HUES64 (cell line): ENCODE measurements around the gene CYSRT1.

ENCODE experiments used
- H3K27ac ChIP-seq: 2 replicates; pipeline ENCODE4 v1.7.0; 2013; ENCODE audit warnings: low read depth, low read length, inconsistent platforms
- H3K27me3 ChIP-seq: 2 replicates; pipeline ENCODE4 v1.6.1; 2013; ENCODE audit warnings: mild to moderate bottlenecking, low read length; ENCODE audit not compliant: insufficient read depth
- H3K36me3 ChIP-seq: 2 replicates; pipeline ENCODE4 v1.6.1; 2013; ENCODE audit warnings: mild to moderate bottlenecking, low read length; ENCODE audit not compliant: insufficient read depth
- H3K4me1 ChIP-seq: 2 replicates; pipeline ENCODE4 v1.6.1; 2013; ENCODE audit warnings: mild to moderate bottlenecking, low read length, moderate library complexity; ENCODE audit not compliant: insufficient read depth
- H3K4me3 ChIP-seq: 2 replicates; pipeline ENCODE4 v1.5.1; 2013; ENCODE audit warnings: mild to moderate bottlenecking, low read length, moderate library complexity
- H3K9ac ChIP-seq: 2 replicates; pipeline ENCODE4 v1.6.1; 2013; ENCODE audit warnings: mild to moderate bottlenecking, low read depth, low read length
- H3K9me3 ChIP-seq: 2 replicates; pipeline ENCODE4 v1.6.1; 2013; ENCODE audit warnings: low read depth, low read length; ENCODE audit not compliant: insufficient read depth
- WGBS: fragments of 150-250, 120-280 bp; methylation state at CpG from one replicate; pipeline ENCODE4 v1.1.7; 2013; ENCODE audit warnings: missing lambda C conversion rate; 5-methylcytosine and 5-hydroxymethylcytosine counted together

CYSRT1 gene

GRCh38 chr9:137264067-137264466 lies 39.1 kb downstream of the CYSRT1 start:
- Histone ChIP-seq H3K36me3 (peaks cover 50% of the 10 kb centered on the region), H3K9ac (no peak overlapping the region), H3K27me3 (no peaks in the 10 kb centered on the region), H3K4me1 (no peaks in the 10 kb centered on the region), H3K27ac (no peak overlapping the region), H3K4me3 (no peak overlapping the region), H3K9me3 (no peaks in the 10 kb centered on the region)
- WGBS, result 96% methylated on average over 22 of the region's 22 CpGs

GRCh38 chr9:137265496-137266161 lies 40.7 kb downstream of the CYSRT1 start:
- Histone ChIP-seq H3K9me3 (no peaks in the 10 kb centered on the region), H3K27ac (no peak overlapping the region), H3K4me1 (no peaks in the 10 kb centered on the region), H3K9ac (no peak overlapping the region), H3K4me3 (no peak overlapping the region), H3K36me3 (peaks cover 56% of the 10 kb centered on the region), H3K27me3 (no peaks in the 10 kb centered on the region)
- 94% methylated on average over 29 of the region's 29 CpGs for WGBS

GRCh38 chr9:137266162-137266527 lies 41.2 kb downstream of the CYSRT1 start:
- H3K9me3 ChIP-seq, result no peaks in the 10 kb centered on the region
- no peaks in the 10 kb centered on the region for H3K4me1 ChIP-seq
- no peaks in the 10 kb centered on the region for H3K27me3 ChIP-seq
- peaks cover 60% of the 10 kb centered on the region for H3K36me3 ChIP-seq
- no peak overlapping the region for H3K27ac ChIP-seq
- H3K9ac ChIP-seq, result no peak overlapping the region
- WGBS, result 95% methylated on average over 15 of the region's 15 CpGs
- H3K4me3 ChIP-seq, result no peak overlapping the region

- no peaks in the 10 kb centered on the region for H3K4me1 ChIP-seq
- no peaks in the 10 kb centered on the region for H3K9me3 ChIP-seq
- 91% methylated on average over 34 of the region's 34 CpGs for WGBS
- H3K27ac ChIP-seq, result no peak overlapping the region
- H3K4me3 ChIP-seq, result no peak overlapping the region
- no peak overlapping the region for H3K9ac ChIP-seq
- peaks cover 60% of the 10 kb centered on the region for H3K36me3 ChIP-seq
- no peaks in the 10 kb centered on the region for H3K27me3 ChIP-seq
These were observed 41.8 kb downstream of the CYSRT1 start for GRCh38 chr9:137266585-137267453.

GRCh38 chr9:137267933-137268355 lies 43.0 kb downstream of the CYSRT1 start:
- no peak overlapping the region for H3K4me3 ChIP-seq
- no peak overlapping the region for H3K27ac ChIP-seq
- WGBS, result 93% methylated on average over 6 of the region's 6 CpGs
- no peaks in the 10 kb centered on the region for H3K9me3 ChIP-seq
- no peak overlapping the region for H3K9ac ChIP-seq
- no peaks in the 10 kb centered on the region for H3K4me1 ChIP-seq
- H3K27me3 ChIP-seq, result no peaks in the 10 kb centered on the region
- H3K36me3 ChIP-seq, result peaks cover 65% of the 10 kb centered on the region

GRCh38 chr9:137268538-137269201 lies 43.7 kb downstream of the CYSRT1 start:
- H3K36me3 ChIP-seq, result peaks cover 60% of the 10 kb centered on the region
- H3K4me3 ChIP-seq, result no peak overlapping the region
- H3K9ac ChIP-seq, result no peak overlapping the region

GRCh38 chr9:137269231-137269772 lies 44.3 kb downstream of the CYSRT1 start:
- no peaks in the 10 kb centered on the region for H3K4me1 ChIP-seq
- WGBS, result 98% methylated on average over 17 of the region's 17 CpGs
- no peaks in the 10 kb centered on the region for H3K9me3 ChIP-seq
- no peak overlapping the region for H3K9ac ChIP-seq
- peaks cover 54% of the 10 kb centered on the region for H3K36me3 ChIP-seq
- no peaks in the 10 kb centered on the region for H3K27me3 ChIP-seq
- no peak overlapping the region for H3K4me3 ChIP-seq
- H3K27ac ChIP-seq, result no peak overlapping the region

More at GRCh38 chr9:137268538-137269201, 43.7 kb downstream of the CYSRT1 start:
- Histone ChIP-seq H3K27me3 (no peaks in the 10 kb centered on the region), H3K9me3 (no peaks in the 10 kb centered on the region), H3K4me1 (no peaks in the 10 kb centered on the region), H3K27ac (no peak overlapping the region)
- WGBS, result 90% methylated on average over 19 of the region's 19 CpGs

GRCh38 chr9:137270929-137271695 lies 46.1 kb downstream of the CYSRT1 start:
- H3K9me3 ChIP-seq, result no peaks in the 10 kb centered on the region
- no peak overlapping the region for H3K4me3 ChIP-seq
- H3K27ac ChIP-seq, result no peak overlapping the region
- 94% methylated on average over 32 of the region's 32 CpGs for WGBS
- H3K27me3 ChIP-seq, result no peaks in the 10 kb centered on the region
- peaks cover 44% of the 10 kb centered on the region for H3K36me3 ChIP-seq
- peaks cover 5% of the 10 kb centered on the region for H3K4me1 ChIP-seq
- no peak overlapping the region for H3K9ac ChIP-seq

- 76% methylated on average over 3 of the region's 3 CpGs for WGBS
- peaks cover 41% of the 10 kb centered on the region for H3K36me3 ChIP-seq
These were observed 46.7 kb downstream of the CYSRT1 start for GRCh38 chr9:137271696-137272076.

GRCh38 chr9:137272241-137273094 lies 47.5 kb downstream of the CYSRT1 start:
- 92% methylated on average over 39 of the region's 39 CpGs for WGBS
- no peak overlapping the region for H3K4me3 ChIP-seq
- peaks cover 34% of the 10 kb centered on the region for H3K36me3 ChIP-seq
- H3K9ac ChIP-seq, result no peak overlapping the region
- no peak overlapping the region for H3K27ac ChIP-seq
- no peaks in the 10 kb centered on the region for H3K9me3 ChIP-seq
- no peaks in the 10 kb centered on the region for H3K27me3 ChIP-seq
- H3K4me1 ChIP-seq, result peaks cover 19% of the 10 kb centered on the region

More at GRCh38 chr9:137271696-137272076, 46.7 kb downstream of the CYSRT1 start:
- Histone ChIP-seq H3K9ac (no peak overlapping the region), H3K27me3 (no peaks in the 10 kb centered on the region), H3K4me3 (no peak overlapping the region), H3K4me1 (peaks cover 11% of the 10 kb centered on the region), H3K9me3 (no peaks in the 10 kb centered on the region), H3K27ac (no peak overlapping the region)
